Tibial nerve (tissue), 4 donors: ENCODE data around the gene NDFIP2. TPM values are rescaled to one million over a fixed set of nuclear protein-coding genes. Genes with fewer than 3 reads are reported as not detected.

ENCODE experiments used
- DNase-seq, 2 donors: peaks; one replicate each; pipeline ENCODE4 v3.0.0-alpha.2; 2019; ENCODE audit warnings: low spot score in 2 of 2
- H3K27ac ChIP-seq, 4 donors: fragments of 200-600 bp; sonication (generic) in 3 of 4; one replicate each; pipeline ENCODE4 v1.5.1; 2017 to 2019; ENCODE audit warnings: mild to moderate bottlenecking in 1 of 4
- H3K27me3 ChIP-seq, 2 donors: fragments of 200-600 bp; sonication (generic) in 1 of 2; one replicate each; pipeline versions ENCODE4 v1.5.1 to v1.6.0; 2017 to 2019
- H3K36me3 ChIP-seq, 3 donors: fragments of 200-600 bp; sonication (generic); one replicate each; pipeline ENCODE4 v1.5.1; 2018 to 2019
- H3K4me1 ChIP-seq, 4 donors: fragments of 200-600 bp; sonication (generic) in 3 of 4; one replicate each; pipeline ENCODE4 v1.5.1; 2017 to 2019
- H3K4me3 ChIP-seq, 4 donors: fragments of 200-600 bp; sonication (generic) in 3 of 4; one replicate each; pipeline ENCODE4 v1.5.1; 2017 to 2019; ENCODE audit warnings: mild to moderate bottlenecking in 1 of 4, moderate library complexity in 1 of 4
- H3K9me3 ChIP-seq, 4 donors: fragments of 200-600 bp; sonication (generic) in 3 of 4; one replicate each; pipeline ENCODE4 v1.5.1; 2017 to 2019
- EP300 ChIP-seq, 2 donors: sonication (generic); formaldehyde crosslinking; IDR thresholded peaks; one replicate each; pipeline ENCODE4 v1.6.1; 2017; ENCODE audit warnings: antibody characterized with exemption in 2 of 2, mild to moderate bottlenecking in 1 of 2
- POLR2A ChIP-seq, 2 donors: fragments of 450-650 bp; IDR thresholded peaks; one replicate each; pipeline ENCODE4 v1.6.1; 2017; ENCODE audit warnings: antibody characterized with exemption in 2 of 2, mild to moderate bottlenecking in 2 of 2, moderate library complexity in 2 of 2
- WGBS, 2 donors: methylation state at CpG; one replicate each; pipeline ENCODE4 v1.1.5; 2018; 5-methylcytosine and 5-hydroxymethylcytosine counted together
- total RNA-seq, 4 donors: library from RNA; depleted of rRNA; stranded (reverse); fragments of >200 nt; gene quantifications; one replicate each; pipeline ENCODE4 v1.1.0, GENCODE V29; 2016
- TF ChIP-seq, protein P1 (sequence below), 5 experiments: fragments of 200-600 bp in 3 of 5; fragments of 450-650 bp in 2 of 5; sonication (generic) in 3 of 5; IDR thresholded peaks; one replicate each; pipeline ENCODE4 v1.5.1; 2016 to 2019; ENCODE audit warnings: antibody characterized with exemption in 5 of 5, mild to moderate bottlenecking in 3 of 5, moderate library complexity in 2 of 5

Gene NDFIP2
- total RNA-seq, 4 donors from 2014 or later = 17.9 to 20.7 (median 19.0) TPM

DNA sequence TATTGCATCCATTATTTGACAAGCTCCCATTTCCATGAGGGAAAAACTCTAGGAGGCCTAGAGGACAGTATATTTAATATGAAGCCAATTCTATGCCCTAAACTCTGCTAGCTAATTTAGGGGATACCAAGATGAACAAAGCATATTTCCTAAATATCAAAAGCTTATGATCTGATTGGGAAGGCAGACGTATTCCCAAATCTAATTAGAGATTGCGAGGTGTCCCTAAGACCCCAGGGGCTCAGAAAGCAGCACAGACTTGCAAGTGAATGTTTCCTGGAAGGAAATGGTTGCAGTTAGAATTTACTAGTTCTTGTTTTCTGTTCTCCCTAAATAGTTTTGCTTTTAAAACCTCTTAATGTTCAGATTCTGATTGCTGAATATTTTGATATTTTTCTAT lies 30.7 kb downstream of the NDFIP2 start:
- H3K27me3 ChIP-seq = no peaks in the 10 kb centered on the region
- 83 to 89% methylated on average over 2 of the region's 2 CpGs for WGBS, 2 donors
- H3K4me1 ChIP-seq = peaks cover 0 to 4% (median 0%) of the 10 kb centered on the region in 4 donors
- no peak overlapping the region for H3K4me3 ChIP-seq
- no peak overlapping the region for H3K27ac ChIP-seq
- DNase-seq = no peak
- TF ChIP-seq, protein P1, sequence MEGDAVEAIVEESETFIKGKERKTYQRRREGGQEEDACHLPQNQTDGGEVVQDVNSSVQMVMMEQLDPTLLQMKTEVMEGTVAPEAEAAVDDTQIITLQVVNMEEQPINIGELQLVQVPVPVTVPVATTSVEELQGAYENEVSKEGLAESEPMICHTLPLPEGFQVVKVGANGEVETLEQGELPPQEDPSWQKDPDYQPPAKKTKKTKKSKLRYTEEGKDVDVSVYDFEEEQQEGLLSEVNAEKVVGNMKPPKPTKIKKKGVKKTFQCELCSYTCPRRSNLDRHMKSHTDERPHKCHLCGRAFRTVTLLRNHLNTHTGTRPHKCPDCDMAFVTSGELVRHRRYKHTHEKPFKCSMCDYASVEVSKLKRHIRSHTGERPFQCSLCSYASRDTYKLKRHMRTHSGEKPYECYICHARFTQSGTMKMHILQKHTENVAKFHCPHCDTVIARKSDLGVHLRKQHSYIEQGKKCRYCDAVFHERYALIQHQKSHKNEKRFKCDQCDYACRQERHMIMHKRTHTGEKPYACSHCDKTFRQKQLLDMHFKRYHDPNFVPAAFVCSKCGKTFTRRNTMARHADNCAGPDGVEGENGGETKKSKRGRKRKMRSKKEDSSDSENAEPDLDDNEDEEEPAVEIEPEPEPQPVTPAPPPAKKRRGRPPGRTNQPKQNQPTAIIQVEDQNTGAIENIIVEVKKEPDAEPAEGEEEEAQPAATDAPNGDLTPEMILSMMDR (IDR thresholded peaks at IDR 0.05) = no peak
- no peak for TF ChIP-seq POLR2A (IDR thresholded peaks at IDR 0.05)
- no peak for TF ChIP-seq EP300 (IDR thresholded peaks at IDR 0.05)
- no peaks in the 10 kb centered on the region for H3K9me3 ChIP-seq
- H3K36me3 ChIP-seq = no peaks in the 10 kb centered on the region

DNA sequence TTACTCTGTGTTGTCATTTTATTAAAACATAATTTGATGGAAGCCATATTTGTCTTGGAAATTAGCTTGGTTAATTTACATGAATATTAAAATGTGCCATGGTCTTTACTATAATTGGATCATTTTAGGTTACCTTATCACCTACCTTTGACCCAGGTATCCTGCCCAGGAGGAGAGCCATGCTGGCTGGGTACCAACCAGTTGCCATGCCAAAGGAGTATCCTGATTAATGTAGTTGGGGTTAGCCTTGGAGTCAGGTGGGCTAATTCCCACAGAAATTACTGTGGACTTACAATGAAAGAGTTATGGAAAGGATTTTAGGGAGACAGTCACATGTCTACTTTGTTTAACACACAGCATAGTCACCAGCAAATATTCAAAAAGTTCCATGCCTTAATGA lies 32.0 kb downstream of the NDFIP2 start:
- Histone ChIP-seq H3K4me3 (no peak overlapping the region), H3K27me3 (no peaks in the 10 kb centered on the region), H3K27ac (no peak overlapping the region), H3K4me1 (peaks cover 0 to 4% (median 0%) of the 10 kb centered on the region in 4 donors), H3K9me3 (no peaks in the 10 kb centered on the region), H3K36me3 (no peaks in the 10 kb centered on the region)
- TF ChIP-seq, protein P1 (IDR thresholded peaks at IDR 0.05) = no peak
- TF ChIP-seq POLR2A (IDR thresholded peaks at IDR 0.05) = no peak
- TF ChIP-seq EP300 (IDR thresholded peaks at IDR 0.05) = no peak
- DNase-seq = no peak

DNA sequence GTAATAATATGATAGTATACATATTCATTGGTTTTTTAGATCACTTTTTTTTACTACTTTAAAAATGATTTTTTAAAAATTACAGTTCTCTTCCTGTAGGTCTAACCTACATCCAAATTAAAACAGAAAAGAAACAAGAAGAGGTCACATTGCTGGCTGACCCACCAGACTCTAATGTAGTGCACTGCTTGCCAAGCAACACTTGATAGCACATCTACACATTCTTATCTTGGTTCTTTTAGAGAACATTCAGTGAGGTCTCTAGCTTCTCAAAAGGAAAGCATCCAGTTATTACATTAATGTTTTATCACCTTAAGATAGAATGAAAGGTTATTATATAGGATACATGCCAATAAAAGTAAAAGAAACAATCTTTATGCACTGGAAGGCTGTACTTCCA lies 35.6 kb downstream of the NDFIP2 start:
- Histone ChIP-seq H3K4me3 (no peak overlapping the region), H3K4me1 (no peaks in the 10 kb centered on the region), H3K9me3 (no peaks in the 10 kb centered on the region), H3K36me3 (peaks cover 0 to 5% (median 0%) of the 10 kb centered on the region in 3 donors), H3K27ac (no peak overlapping the region), H3K27me3 (no peaks in the 10 kb centered on the region)
- no peak for DNase-seq
- TF ChIP-seq EP300 (IDR thresholded peaks at IDR 0.05) = no peak
- TF ChIP-seq, protein P1 (IDR thresholded peaks at IDR 0.05) = no peak
- TF ChIP-seq POLR2A (IDR thresholded peaks at IDR 0.05) = no peak

DNA sequence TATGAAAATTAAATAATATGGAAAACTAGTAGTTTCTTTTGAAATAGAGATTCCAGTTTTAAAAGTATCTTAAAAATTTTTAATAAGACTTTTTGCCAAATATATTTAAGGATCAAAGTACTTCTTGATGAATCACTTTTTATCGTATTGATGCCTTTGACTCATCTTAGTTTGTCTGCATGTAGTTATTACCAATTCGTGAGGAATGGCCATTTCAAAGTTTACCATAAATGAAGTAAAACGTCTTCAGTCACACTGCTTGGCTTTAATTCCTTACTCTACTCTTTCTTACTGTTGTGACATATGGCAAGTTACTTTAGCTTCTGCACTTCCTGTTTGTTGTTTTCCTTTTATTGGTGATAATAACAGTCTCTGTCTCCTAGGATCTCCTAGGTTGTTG lies 38.3 kb downstream of the NDFIP2 start:
- H3K9me3 ChIP-seq = no peaks in the 10 kb centered on the region
- H3K36me3 ChIP-seq = peaks cover 0 to 26% (median 0%) of the 10 kb centered on the region in 3 donors
- H3K27ac ChIP-seq = no peak overlapping the region
- H3K4me1 ChIP-seq = no peaks in the 10 kb centered on the region
- no peak overlapping the region for H3K4me3 ChIP-seq
- no peak for TF ChIP-seq POLR2A (IDR thresholded peaks at IDR 0.05)
- TF ChIP-seq, protein P1 (IDR thresholded peaks at IDR 0.05) = no peak
- no peak for TF ChIP-seq EP300 (IDR thresholded peaks at IDR 0.05)
- no peak for DNase-seq
- no peaks in the 10 kb centered on the region for H3K27me3 ChIP-seq
- 73 to 74% methylated on average over 3 of the region's 3 CpGs for WGBS, 2 donors

DNA sequence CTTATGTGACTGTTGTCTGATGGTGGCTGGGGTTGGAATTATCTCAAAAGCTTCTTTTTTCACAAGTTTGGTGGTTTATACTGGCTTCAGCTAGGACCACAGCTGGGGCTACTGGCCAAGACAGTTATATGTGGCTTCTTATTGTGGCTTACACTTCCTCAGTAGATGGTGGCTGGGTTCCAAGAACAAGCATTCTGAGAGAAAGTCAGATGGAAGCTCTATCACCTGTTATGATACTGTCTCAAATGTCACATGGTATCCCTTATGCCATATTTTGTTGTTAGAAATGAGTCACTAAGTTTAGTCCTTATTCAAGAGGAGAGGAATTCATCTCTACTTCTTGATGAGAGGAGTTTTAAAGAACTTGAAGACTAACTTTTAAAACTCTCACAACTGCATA lies 41.6 kb downstream of the NDFIP2 start:
- Histone ChIP-seq H3K27ac (no peak overlapping the region), H3K4me1 (peaks cover 0 to 7% (median 0%) of the 10 kb centered on the region in 4 donors), H3K36me3 (peaks cover 0 to 27% (median 0%) of the 10 kb centered on the region in 3 donors), H3K9me3 (no peaks in the 10 kb centered on the region), H3K4me3 (no peak overlapping the region), H3K27me3 (no peaks in the 10 kb centered on the region)
- TF ChIP-seq, protein P1 (IDR thresholded peaks at IDR 0.05) = no peak
- TF ChIP-seq EP300 (IDR thresholded peaks at IDR 0.05) = no peak
- no peak for TF ChIP-seq POLR2A (IDR thresholded peaks at IDR 0.05)
- no peak for DNase-seq
